Measurements from ENCODE around the gene ISM1. TPM values are rescaled to one million over a fixed set of nuclear protein-coding genes. Genes with fewer than 3 reads are reported as not detected.

ISM1 gene
- total and polyA plus RNA-seq, 2 donors (not counting 3 experiments of a cell fraction or from before 2014, with no cell fraction given): not detected

DNA sequence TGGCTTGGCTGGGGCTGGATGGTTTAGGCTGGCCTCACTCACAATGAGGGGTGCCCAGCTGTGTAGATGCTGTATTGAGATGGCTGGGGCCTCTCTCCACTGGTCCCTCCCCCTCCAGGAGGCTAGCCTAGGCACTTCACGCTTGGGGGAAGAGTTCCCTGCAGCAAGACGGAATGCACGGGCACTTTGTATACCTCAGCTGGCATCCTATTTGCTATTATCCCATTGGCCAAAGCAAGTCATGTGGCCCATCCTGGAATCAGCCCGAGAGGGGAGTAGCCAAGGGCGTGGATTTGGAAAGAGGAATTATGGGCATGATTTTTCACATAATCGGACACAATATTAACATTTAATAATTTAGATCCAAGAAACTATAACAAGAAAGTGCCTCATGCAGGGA is 64.3 kb downstream of the ISM1 start:
- H3K4me3 ChIP-seq (replicated peaks in 1 of 3; ENCODE audit: insufficient read depth in 1 of 3, low read depth in 1 of 3, low read length in 3 of 3): no peak overlapping the region
- no peak overlapping the region for H3K4me2 ChIP-seq (ENCODE audit: insufficient read depth, low read length)
- DNase-seq (ENCODE audit: low read depth, low spot score) (no peak), FAIRE-seq (no peak)
- H4K20me1 ChIP-seq (replicated peaks; ENCODE audit: control insufficient read depth, extremely low read depth, insufficient read depth, low read length): no peaks in the 10 kb centered on the region
- H3K27ac ChIP-seq (ENCODE audit: insufficient read depth, low read depth, low read length): no peak overlapping the region
- H3K79me2 ChIP-seq (ENCODE audit: control insufficient read depth, insufficient read depth, low read length): no peaks in the 10 kb centered on the region
- H3K36me3 ChIP-seq (ENCODE audit: control insufficient read depth in 2 of 2, extremely low read depth in 1 of 2, insufficient read depth in 2 of 2, low read length in 2 of 2): no peaks in the 10 kb centered on the region
- H2AFZ ChIP-seq (ENCODE audit: low read depth, low read length): no peak overlapping the region
- no peaks in the 10 kb centered on the region for H3K9me3 ChIP-seq (replicated peaks; ENCODE audit: control insufficient read depth, insufficient read depth, low read length)
- BruUV-seq (replicated peaks): no TSS peak
- H3K9me1 ChIP-seq (replicated peaks; ENCODE audit: control insufficient read depth, extremely low read depth, insufficient read depth, low read length): no peaks in the 10 kb centered on the region
- peaks cover 9 to 13% of the 10 kb centered on the region in 2 experiments for H3K27me3 ChIP-seq (ENCODE audit: control insufficient read depth in 2 of 2, insufficient read depth in 2 of 2, low read length in 2 of 2)
- ChIA-PET POLR2A (no interaction called here), CTCF (interaction anchor here (0.8 to 1.0 kb wide), 2 partner anchors 24 to 166 kb away, joined by 3 read pairs; no protein-coding TSS in a partner anchor)
- H3K9ac ChIP-seq (replicated peaks; ENCODE audit: extremely low read depth, insufficient read depth, low read length): no peak overlapping the region
- intact Hi-C loops (cut with micrococcal nuclease): no loop called here
- dilution Hi-C loops (cut with MboI; ENCODE audit: extremely low pct_ligation_motif_present, low sequenced_read_pairs): no loop called here
- TF ChIP-seq, protein P1, sequence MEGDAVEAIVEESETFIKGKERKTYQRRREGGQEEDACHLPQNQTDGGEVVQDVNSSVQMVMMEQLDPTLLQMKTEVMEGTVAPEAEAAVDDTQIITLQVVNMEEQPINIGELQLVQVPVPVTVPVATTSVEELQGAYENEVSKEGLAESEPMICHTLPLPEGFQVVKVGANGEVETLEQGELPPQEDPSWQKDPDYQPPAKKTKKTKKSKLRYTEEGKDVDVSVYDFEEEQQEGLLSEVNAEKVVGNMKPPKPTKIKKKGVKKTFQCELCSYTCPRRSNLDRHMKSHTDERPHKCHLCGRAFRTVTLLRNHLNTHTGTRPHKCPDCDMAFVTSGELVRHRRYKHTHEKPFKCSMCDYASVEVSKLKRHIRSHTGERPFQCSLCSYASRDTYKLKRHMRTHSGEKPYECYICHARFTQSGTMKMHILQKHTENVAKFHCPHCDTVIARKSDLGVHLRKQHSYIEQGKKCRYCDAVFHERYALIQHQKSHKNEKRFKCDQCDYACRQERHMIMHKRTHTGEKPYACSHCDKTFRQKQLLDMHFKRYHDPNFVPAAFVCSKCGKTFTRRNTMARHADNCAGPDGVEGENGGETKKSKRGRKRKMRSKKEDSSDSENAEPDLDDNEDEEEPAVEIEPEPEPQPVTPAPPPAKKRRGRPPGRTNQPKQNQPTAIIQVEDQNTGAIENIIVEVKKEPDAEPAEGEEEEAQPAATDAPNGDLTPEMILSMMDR (IDR thresholded peaks at IDR 0.05; ENCODE audit: extremely low read depth in 1 of 2, insufficient read depth in 1 of 2, low read depth in 1 of 2, low read length in 2 of 2): no peak
- TF ChIP-seq FOS (IDR thresholded peaks at IDR 0.05; ENCODE audit: borderline replicate concordance, insufficient read depth, low read length) (no peak), EZH2 (IDR thresholded peaks at IDR 0.05; ENCODE audit: borderline replicate concordance, low read depth, low read length, severe bottlenecking) (no peak)
- TF ChIP-seq, protein P2, sequence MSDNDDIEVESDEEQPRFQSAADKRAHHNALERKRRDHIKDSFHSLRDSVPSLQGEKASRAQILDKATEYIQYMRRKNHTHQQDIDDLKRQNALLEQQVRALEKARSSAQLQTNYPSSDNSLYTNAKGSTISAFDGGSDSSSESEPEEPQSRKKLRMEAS (IDR thresholded peaks at IDR 0.05; ENCODE audit: insufficient read depth, insufficient read length): no peak
- no peaks in the 10 kb centered on the region for H3K4me1 ChIP-seq (ENCODE audit: control insufficient read depth, extremely low read depth, insufficient read depth, low read length)

DNA sequence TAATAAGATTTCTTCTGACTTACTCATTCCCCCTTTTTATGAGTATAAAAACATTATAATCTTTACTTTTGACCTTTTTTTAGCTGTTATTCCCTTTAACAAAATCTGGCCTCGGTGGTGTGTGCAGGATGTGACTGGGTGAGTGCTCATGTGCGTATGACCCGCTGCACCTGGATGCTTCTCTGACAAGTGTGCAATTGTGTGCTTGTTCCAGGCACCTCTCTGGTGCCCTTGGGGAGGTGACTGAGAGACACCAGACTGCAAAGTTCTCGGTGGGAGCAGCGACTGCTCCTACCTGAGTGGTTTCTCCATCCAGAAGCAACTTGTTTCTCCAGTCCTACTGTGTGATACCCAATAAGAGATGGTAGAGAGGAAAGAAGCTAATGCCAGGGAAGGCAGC is 65.0 kb downstream of the ISM1 start:
- no TSS peak for BruUV-seq (replicated peaks)
- no peak overlapping the region for H3K4me2 ChIP-seq (ENCODE audit: insufficient read depth, low read length)
- intact Hi-C loops (cut with micrococcal nuclease): no loop called here
- ChIA-PET POLR2A (no interaction called here), CTCF (no interaction called here)
- H3K27me3 ChIP-seq (ENCODE audit: control insufficient read depth in 2 of 2, insufficient read depth in 2 of 2, low read length in 2 of 2): peaks cover 9 to 13% of the 10 kb centered on the region in 2 experiments
- no peaks in the 10 kb centered on the region for H3K9me1 ChIP-seq (replicated peaks; ENCODE audit: control insufficient read depth, extremely low read depth, insufficient read depth, low read length)
- no peak overlapping the region for H2AFZ ChIP-seq (ENCODE audit: low read depth, low read length)
- dilution Hi-C loops (cut with MboI; ENCODE audit: extremely low pct_ligation_motif_present, low sequenced_read_pairs): no loop called here
- H3K9me3 ChIP-seq (replicated peaks; ENCODE audit: control insufficient read depth, insufficient read depth, low read length): no peaks in the 10 kb centered on the region
- no peak overlapping the region for H3K9ac ChIP-seq (replicated peaks; ENCODE audit: extremely low read depth, insufficient read depth, low read length)
- FAIRE-seq (no peak), DNase-seq (ENCODE audit: low read depth, low spot score) (no peak)
- TF ChIP-seq POLR2A (IDR thresholded peaks at IDR 0.05; ENCODE audit: low read depth, low read length) (no peak), GATA2 (IDR thresholded peaks at IDR 0.05; ENCODE audit: insufficient read depth, insufficient read length, low read depth, low read length) (no peak), MYC (IDR thresholded peaks at IDR 0.05; ENCODE audit: low read depth, low read length) (no peak), JUN (IDR thresholded peaks at IDR 0.05; ENCODE audit: borderline replicate concordance, insufficient read depth, insufficient read length, low read depth) (no peak), FOS (IDR thresholded peaks at IDR 0.05; ENCODE audit: borderline replicate concordance, insufficient read depth, low read length) (no peak), EZH2 (IDR thresholded peaks at IDR 0.05; ENCODE audit: borderline replicate concordance, low read depth, low read length, severe bottlenecking) (no peak), POLR2AphosphoS5 (IDR thresholded peaks at IDR 0.05; ENCODE audit: insufficient read depth, low read depth, low read length) (no peak)
- TF ChIP-seq, protein P2 (IDR thresholded peaks at IDR 0.05; ENCODE audit: insufficient read depth, insufficient read length): no peak
- TF ChIP-seq, protein P1 (IDR thresholded peaks at IDR 0.05; ENCODE audit: extremely low read depth in 1 of 2, insufficient read depth in 1 of 2, low read depth in 1 of 2, low read length in 2 of 2): no peak
- H4K20me1 ChIP-seq (replicated peaks; ENCODE audit: control insufficient read depth, extremely low read depth, insufficient read depth, low read length): no peaks in the 10 kb centered on the region
- no peak overlapping the region for H3K27ac ChIP-seq (ENCODE audit: insufficient read depth, low read depth, low read length)
- no peaks in the 10 kb centered on the region for H3K79me2 ChIP-seq (ENCODE audit: control insufficient read depth, insufficient read depth, low read length)
- H3K4me1 ChIP-seq (ENCODE audit: control insufficient read depth, extremely low read depth, insufficient read depth, low read length): no peaks in the 10 kb centered on the region
- no peaks in the 10 kb centered on the region for H3K36me3 ChIP-seq (ENCODE audit: control insufficient read depth in 2 of 2, extremely low read depth in 1 of 2, insufficient read depth in 2 of 2, low read length in 2 of 2)
- H3K4me3 ChIP-seq (replicated peaks in 1 of 3; ENCODE audit: insufficient read depth in 1 of 3, low read depth in 1 of 3, low read length in 3 of 3): no peak overlapping the region

Data from endothelial cell of umbilical vein (primary cell).